HepG2 (cell line): ENCODE results near the gene SCRT2.

Experiments
- CREB3 ChIP-seq: sonication (generic); formaldehyde crosslinking; IDR thresholded peaks from 2 replicates; pipeline ENCODE4 v1.5.0; 2020; ENCODE audit warnings: missing genetic modification reagents
- E2F5 ChIP-seq: sonication (generic); formaldehyde crosslinking; conservative IDR thresholded peaks from 2 replicates; pipeline ENCODE4 v1.4.0; 2020; ENCODE audit warnings: missing genetic modification reagents
- ERF ChIP-seq: IDR thresholded peaks from 2 replicates; pipeline ENCODE4 v1.6.1; 2018; ENCODE audit warnings: missing biosample characterization, missing genetic modification reagents
- FOSL1 ChIP-seq: sonication (generic); formaldehyde crosslinking; IDR thresholded peaks from 2 replicates; pipeline ENCODE4 v1.9.0; 2021; ENCODE audit warnings: missing genetic modification reagents, borderline replicate concordance
- GABPB1 ChIP-seq: IDR thresholded peaks from 2 replicates; pipeline ENCODE4 v1.6.1; 2016; ENCODE audit warnings: mild to moderate bottlenecking, missing genetic modification reagents, moderate library complexity, missing compliant biosample characterization
- MED1 ChIP-seq: sonication (generic); formaldehyde crosslinking; IDR thresholded peaks from 2 replicates; pipeline ENCODE4 v1.4.0; 2020; ENCODE audit warnings: missing genetic modification reagents
- MXD4 ChIP-seq: IDR thresholded peaks from 2 replicates; pipeline ENCODE4 v1.6.1; 2016; ENCODE audit warnings: mild to moderate bottlenecking, missing biosample characterization, missing genetic modification reagents
- NFE2L2 ChIP-seq: fragments of 150-350 bp; IDR thresholded peaks from 2 replicates; pipeline ENCODE4 v1.6.1; 2014; ENCODE audit warnings: low read length
- PATZ1 ChIP-seq: sonication (generic); formaldehyde crosslinking; IDR thresholded peaks from 2 replicates; pipeline ENCODE4 v1.4.0; 2020; ENCODE audit warnings: missing genetic modification reagents
- SIN3A ChIP-seq: IDR thresholded peaks from 2 replicates; pipeline ENCODE4 v1.6.1; 2011; ENCODE audit warnings: low read depth, mild to moderate bottlenecking, control low read depth, low read length, borderline replicate concordance
- SNAPC5 ChIP-seq: sonication (generic); formaldehyde crosslinking; IDR thresholded peaks from 2 replicates; pipeline ENCODE4 v1.8.1; 2023; ENCODE audit warnings: mild to moderate bottlenecking, missing genetic modification reagents, borderline replicate concordance
- ZNF20 ChIP-seq: sonication (generic); formaldehyde crosslinking; IDR thresholded peaks from 2 replicates; pipeline ENCODE4 v1.4.0; 2020; ENCODE audit warnings: mild to moderate bottlenecking, moderate library complexity, missing genetic modification reagents
- TF ChIP-seq, protein P1 (sequence below): IDR thresholded peaks from 2 replicates; pipeline ENCODE4 v1.6.1; 2016; ENCODE audit warnings: missing biosample characterization, missing genetic modification reagents, low read depth
- TF ChIP-seq, protein P2 (sequence below): sonication (generic); formaldehyde crosslinking; IDR thresholded peaks from 2 replicates; pipeline ENCODE4 v1.4.0; 2020; ENCODE audit warnings: missing genetic modification reagents, low read depth, mild to moderate bottlenecking, borderline replicate concordance

GRCh38 chr20:623021-623420 is 52.6 kb downstream of the SCRT2 start:
- TF ChIP-seq FOSL1 (no peak), ZNF20 (no peak), E2F5 (CRISPR knock-in tag) (no peak), CREB3 (no peak), PATZ1 (CRISPR knock-in tag) (no peak), SIN3A (no peak), ERF (CRISPR knock-in tag) (no peak), MED1 (CRISPR knock-in tag) (no peak), MXD4 (CRISPR knock-in tag) (no peak), GABPB1 (CRISPR knock-in tag) (no peak), NFE2L2 (no peak), SNAPC5 (CRISPR knock-in tag) (no peak)
- TF ChIP-seq, protein P1, sequence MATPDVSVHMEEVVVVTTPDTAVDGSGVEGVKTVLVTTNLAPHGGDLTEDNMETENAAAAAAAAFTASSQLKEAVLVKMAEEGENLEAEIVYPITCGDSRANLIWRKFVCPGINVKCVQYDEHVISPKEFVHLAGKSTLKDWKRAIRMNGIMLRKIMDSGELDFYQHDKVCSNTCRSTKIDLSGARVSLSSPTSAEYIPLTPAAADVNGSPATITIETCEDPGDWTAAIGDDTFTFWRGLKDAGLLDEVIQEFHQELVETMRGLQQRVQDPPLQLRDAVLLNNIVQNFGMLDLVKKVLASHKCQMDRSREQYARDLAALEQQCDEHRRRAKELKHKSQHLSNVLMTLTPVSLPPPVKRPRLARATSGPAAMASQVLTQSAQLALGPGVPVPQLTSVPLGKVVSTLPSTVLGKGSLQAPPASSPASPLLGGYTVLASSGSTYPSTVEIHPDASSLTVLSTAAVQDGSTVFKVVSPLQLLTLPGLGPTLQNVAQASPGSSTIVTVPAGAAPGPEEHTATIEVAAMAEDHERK (CRISPR knock-in tag): no peak
- TF ChIP-seq, protein P2, sequence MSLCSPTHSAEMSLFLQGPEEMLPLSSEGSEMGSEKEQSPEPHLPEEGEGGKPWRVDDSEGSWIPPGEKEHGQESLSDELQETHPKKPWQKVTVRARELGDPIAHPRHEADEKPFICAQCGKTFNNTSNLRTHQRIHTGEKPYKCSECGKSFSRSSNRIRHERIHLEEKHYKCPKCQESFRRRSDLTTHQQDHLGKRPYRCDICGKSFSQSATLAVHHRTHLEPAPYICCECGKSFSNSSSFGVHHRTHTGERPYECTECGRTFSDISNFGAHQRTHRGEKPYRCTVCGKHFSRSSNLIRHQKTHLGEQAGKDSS: no peak
